ENCODE measurements around the gene RENBP.

The RENBP gene

GRCh38 chrX:153971124-153971449, 26.6 kb upstream of the RENBP start:
- peak; percentile 77 to 90 for DNase-seq (ENCODE audit: low read depth in 2 of 2)

DNA sequence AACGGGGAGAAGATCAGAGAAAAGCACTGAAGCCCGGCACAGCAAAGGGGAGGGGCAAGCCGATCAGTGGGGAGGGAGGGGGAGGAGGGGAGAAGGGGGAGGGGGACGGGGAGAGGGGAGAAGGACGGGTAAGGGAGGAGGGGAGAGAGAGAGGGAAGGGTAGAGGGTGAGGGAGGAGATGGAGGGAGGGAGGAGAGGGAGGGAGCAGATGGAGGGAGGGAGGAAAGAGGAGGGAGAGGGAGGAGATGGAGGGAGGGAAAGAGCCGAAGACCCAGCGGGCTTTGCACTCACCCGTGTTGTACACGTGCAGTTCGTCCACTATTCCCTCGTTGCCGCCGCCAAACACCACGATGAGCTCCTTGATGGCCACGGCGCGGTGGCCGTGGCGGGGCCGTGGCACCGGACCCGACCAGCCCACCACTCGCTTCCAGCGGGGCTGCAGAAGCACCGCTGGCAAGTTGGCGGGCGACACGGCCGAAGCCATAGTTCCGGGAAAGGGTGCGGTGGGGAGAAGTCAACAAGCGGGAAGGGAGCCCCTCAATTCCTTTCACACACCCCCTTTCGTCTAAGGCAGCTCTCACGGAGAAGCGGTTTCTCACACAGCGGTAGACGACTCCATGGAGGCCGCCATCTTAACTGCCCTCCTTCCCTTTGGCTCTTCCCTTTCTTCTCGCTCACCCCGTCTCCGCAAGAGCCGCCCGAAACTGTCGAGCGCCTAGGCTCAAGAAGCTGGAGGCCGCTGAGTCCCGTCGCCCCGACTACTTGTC, 26.1 kb upstream of the RENBP start:
- DNase-seq (ENCODE audit: low read depth in 2 of 2), result no peak

DNA sequence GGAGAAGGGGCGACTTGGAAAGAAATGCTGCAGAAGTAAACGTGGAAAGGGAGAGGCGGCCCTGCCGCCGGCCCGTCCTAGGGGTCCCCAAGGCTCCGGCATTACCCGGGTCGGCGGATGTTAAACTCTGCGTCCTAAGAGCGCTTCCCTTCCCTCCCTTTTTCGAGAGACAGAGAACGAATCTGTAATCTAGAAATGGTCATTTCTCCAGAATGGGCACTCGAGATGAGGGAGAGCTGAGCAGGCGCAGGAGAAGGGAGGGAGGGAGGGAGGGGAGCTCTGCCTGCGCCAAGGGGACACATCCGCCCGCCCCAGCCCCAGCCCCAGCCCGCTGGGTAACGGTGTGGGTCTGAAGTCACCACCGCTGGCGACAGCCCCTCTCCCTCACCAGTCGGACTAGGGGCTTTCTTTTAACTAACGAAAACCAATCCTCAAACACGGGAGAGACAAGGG, 25.5 kb upstream of the RENBP start:
- no peak for DNase-seq (ENCODE audit: low read depth in 2 of 2)

DNA sequence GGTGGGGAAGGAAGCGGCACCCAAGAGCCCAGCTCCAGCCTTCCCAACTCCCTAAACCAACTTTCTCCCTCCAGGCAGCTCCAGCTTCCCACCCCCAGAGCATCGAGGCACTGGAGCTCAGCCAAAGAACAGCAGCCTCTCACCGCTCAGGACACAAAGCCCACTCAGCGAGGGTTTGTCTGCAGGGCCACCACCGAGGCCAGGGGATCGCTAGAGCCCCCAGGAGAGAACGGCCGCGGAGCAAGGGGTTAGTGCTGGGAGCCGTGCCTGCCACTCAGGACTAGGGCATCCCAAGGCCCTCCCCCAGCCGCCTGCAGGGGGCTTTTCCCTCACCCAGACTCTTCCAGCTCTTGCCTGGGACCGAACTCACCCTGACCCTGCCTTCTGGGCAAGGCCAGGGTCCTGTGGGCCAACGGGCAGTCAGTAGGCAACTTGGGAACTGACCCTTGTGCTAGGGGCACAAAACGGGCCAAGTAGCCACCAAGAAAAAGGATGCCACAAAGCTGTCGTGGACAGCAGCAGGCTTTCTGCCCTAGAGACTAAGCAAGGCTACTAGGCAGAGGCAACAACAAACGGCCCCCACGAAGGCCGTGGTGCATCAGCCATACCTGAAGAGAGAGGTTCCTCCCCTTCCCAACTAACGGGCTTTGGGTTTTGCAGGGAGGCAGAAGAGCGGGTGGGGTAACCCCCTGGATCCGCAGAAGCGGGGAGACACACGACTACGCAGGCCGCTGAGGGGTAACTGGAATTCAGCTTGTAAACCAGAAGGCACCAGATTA, 24.9 kb upstream of the RENBP start:
- no peak for DNase-seq (ENCODE audit: low read depth in 2 of 2)

DNA sequence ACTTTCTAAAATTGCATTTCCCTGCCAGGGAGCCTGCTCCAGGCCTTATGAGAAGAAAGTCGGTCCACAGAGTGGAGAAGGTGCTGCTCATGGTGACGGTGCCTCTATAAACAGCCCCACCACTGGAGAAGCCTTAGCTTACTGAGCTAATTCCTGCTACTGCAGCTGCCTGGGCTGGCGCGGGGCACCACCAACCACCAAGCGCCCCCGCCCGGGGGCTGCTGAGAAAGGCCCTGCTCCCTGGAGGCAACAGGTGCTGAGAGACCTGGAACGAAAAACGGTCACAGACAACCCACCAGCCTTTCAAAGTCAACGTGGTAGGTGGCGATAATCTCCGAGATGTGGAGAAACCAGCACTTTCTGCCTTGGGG, 24.3 kb upstream of the RENBP start:
- DNase-seq (ENCODE audit: low read depth in 2 of 2), result no peak

DNA sequence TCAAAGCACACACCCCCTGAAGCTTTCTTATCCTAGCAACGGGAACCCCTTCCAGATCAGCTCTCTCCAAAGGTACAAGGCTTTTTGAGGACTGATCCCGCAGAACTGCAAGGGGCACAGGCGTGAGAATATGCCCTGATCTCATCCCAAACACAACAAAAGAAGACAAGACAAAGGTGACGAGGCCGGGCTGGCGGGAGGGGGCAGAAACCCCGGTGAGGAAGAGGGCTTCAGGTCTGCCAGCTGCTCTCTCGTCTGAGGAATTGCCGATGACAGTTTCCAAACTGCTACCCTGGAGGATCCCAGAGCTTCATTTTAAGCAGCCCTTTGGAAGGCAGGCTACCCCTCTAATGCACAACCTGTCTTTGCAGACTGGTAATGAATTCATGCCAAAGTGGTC, 23.8 kb upstream of the RENBP start:
- no peak for DNase-seq (ENCODE audit: low read depth in 2 of 2)

DNA sequence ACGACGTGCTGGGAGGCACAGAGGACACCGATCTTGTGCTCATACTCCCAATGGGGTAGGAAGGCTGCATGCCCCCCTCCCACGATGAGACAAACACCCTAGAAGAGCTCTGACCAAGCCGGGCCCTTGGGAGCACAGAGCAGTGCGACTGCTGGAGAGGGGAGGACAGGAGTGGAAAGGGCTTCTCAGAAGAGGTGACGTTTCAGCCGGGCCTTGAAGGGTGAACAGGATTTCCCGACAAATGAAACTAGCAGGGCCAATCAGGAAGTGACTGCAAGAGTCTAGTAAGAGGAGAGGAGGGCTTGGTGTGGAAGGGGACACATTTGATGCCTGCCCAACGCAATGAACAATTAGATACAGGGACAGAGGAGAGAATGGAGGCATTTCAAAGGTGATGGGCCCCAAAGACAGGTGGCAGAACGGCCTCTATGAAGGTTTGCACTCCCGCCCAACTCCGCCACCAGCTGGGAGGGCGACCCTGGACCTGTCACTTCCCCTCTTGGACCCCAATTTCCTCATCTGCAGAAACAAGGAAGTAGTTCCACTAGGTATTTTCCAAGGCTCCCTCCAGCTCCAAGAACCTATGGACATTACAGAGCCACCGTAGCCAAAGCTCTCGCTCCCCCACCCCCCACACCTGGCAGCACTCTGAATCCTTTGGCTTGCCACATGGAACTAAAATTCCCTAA, 23.2 kb upstream of the RENBP start:
- no peak for DNase-seq (ENCODE audit: low read depth in 2 of 2)

GRCh38 chrX:153966841-153967535, 22.5 kb upstream of the RENBP start:
- DNase-seq (ENCODE audit: low read depth in 2 of 2), result peak in 1 of 2 donors; percentile 50

DNA sequence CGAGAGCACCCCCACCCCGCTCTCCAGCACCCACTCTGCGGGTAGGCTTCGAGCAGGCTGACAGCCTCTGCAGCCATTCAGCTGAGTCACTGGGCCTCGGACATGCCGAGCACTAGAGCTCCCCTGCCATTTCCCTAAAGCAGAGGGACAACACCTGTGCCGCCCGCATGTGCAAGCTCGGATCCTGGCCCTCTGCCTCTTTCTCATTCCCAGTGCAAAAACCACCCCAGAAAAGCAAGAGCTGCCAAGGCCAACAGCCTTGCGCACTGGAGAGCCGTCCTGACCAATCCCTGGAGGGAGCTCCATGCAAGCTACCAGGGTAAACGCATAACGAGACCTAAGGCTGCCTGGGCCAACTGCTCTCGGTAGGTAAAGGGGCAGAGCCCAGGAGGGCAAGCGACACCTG, 21.8 kb upstream of the RENBP start:
- no peak for DNase-seq (ENCODE audit: low read depth in 2 of 2)

GRCh38 chrX:153965406-153965805, 21.0 kb upstream of the RENBP start:
- DNase-seq (ENCODE audit: low read depth in 2 of 2), result no peak

DNA sequence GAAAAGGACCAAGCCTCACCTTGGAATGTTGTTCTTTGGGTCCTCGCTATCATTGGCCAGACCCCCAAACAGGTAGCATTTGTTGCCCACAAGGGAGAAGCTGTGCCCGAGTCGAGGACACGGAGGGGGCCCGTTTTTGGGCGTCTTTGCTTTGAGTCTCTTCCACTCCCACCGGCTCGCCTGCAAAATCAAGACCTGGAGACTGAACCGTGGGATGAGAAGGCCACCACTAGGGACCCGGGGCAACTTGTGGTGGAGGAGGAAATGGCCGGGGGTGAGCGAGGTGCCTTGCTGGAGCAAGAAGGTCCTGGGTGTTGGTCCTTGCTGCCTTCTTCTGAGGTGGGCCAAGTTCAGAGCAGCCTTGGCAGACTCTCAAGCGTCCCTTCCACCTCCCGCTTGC, 19.7 kb upstream of the RENBP start:
- DNase-seq (ENCODE audit: low read depth in 2 of 2), result no peak

GRCh38 chrX:153963546-153963945, 19.1 kb upstream of the RENBP start:
- no peak for DNase-seq (ENCODE audit: low read depth in 2 of 2)

DNA sequence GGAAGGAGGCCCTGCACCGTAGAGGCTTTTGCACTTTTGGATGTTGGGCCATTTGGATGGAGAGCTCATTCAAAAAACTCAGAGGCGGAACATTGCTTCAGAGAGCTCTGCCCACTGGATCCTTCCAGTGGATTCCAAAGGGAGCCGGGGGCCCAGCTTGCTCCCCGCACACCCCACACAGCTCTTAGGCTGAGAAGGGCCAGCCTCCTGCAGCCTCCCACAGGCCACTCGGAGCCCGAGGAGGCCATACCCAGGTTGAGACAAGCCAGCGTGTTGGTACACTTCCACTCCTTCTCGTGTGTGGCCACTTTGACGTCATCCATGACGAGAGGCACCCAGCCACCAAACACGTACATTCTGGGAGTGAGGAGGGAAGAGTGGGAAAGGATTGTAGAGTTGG, 16.8 kb upstream of the RENBP start:
- DNase-seq (ENCODE audit: low read depth in 2 of 2), result no peak

DNA sequence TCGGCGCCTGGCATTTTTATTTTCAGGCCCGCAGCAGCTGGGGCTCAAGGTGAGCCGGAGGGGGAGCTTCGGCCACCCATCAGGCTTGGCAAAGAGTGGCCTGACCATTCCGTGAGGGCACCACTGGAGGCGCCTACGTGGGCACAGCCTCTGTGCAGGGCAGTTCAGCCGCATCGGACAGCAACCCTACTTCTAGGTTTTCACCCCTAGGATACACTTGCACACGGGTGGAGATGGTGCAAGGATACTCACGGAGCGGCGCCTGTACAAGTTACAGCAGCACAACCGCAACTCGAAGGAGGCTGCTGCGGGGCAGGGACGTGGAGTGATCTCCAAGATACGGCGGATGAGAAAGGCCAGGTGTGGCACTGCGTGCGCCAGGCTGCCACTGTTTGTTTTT, 16.3 kb upstream of the RENBP start:
- no peak for DNase-seq (ENCODE audit: low read depth in 2 of 2)

DNA sequence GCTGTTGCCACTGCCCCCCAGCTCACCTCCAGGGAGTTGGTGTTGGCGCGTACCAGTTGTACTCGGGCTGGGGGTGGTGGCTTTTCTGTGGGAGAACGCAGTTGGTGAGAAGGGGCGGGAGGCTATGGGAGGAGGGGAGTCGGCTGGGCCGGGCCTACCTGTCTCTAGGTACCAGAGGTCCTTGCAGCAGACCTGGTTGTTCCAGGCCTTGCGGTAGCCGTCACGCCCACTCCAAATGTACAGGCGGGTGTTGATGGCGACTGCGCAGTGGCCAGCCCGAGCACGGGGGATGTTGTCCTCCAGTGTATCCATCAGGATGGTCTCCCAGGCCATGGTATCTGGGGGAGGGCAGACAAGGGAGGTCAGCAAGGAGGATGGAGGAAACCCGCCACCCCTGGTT, 15.6 kb upstream of the RENBP start:
- no peak for DNase-seq (ENCODE audit: low read depth in 2 of 2)

GRCh38 chrX:153959649-153960048, 15.2 kb upstream of the RENBP start:
- DNase-seq (ENCODE audit: low read depth in 2 of 2), result no peak

- DNase-seq (ENCODE audit: low read depth in 2 of 2), result no peak
These were observed 14.2 kb upstream of the RENBP start for GRCh38 chrX:153958605-153959004.

DNA sequence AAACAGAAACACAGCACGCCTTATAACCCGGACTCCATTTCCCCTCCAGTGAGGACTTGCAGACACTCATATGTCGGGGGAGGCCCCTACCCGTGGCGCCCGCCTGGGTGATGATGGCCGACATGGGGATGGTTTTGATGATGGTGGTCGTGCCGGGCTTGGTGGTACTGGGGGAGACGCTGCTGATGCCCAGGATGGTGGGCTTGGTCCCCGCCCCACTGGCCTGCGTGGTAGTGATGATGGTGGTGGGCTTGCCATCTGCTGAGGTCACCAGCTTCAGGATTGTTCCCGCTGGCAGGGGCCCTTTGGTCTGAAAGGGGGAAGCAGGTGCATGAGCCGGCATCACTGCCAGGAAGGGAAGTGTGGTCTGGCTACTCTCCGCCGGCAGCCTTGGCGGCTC, 12.8 kb upstream of the RENBP start:
- DNase-seq (ENCODE audit: low read depth in 2 of 2), result no peak

GRCh38 chrX:153956044-153956907, 11.8 kb upstream of the RENBP start:
- DNase-seq (ENCODE audit: low read depth in 2 of 2), result no peak

DNA sequence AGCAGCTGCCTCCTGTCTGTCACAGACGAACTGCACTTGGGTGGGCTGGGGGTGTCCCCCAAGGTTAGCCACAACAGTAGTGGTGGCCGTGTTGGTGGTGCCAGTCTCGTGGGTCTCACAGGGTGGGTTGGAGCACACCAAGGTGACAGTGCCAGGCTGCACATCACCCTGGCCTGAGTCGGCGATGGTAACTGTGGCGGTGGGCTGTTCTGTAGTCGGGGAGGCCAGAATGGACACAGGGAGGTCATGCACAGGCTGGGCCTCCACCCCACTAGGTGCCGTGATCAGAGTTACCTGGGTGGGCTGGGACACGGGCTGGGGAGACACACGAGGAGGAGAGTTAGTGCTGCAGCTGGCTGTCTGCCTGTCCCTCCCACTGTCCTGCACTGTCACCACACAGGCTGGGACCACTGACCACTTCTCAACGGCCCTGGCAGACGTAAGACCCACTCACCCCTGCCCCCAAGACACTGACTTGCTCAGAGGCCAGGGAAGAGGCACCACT, 10.8 kb upstream of the RENBP start:
- DNase-seq (ENCODE audit: low read depth in 2 of 2), result no peak

DNA sequence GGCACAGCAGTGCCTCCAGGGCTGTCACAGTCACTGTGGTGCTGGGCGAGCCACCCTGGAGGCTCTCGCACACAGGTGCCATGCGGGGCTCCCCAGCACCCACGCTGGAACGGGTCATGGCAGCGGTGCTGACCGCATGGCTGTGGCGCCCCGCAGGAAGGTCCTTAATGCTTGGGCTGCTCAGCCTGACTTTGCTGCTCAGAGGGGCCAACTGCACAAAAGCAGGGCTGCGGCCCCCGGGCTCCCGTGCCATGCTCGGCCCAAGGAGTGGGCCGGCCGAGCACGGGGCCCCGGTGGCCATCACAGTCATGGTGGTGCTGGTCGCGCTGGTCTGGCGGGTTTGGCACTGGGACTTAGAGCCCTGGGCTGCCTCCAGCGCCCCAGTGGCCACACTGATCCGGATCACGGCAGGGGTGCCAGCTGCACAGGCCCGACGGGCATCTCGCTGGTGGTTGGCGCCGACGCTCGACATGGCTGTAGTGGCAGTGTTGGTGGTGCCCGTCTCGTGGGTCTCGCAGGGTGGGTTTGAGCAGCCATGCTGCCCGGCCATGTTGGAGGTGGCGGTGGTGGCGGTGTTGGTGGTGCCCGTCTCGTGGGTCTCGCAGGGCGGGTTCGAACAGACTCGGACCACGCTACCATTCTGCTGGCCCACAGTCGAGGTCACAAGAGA, 10.2 kb upstream of the RENBP start:
- DNase-seq (ENCODE audit: low read depth in 2 of 2), result no peak

Measured in stimulated activated CD8-positive, alpha-beta memory T cell treated with anti-CD3 and anti-CD28 coated beads, Interleukin-15, amount 100 ng/mL, for 48 hours (primary cell).